DOHH2 (cell line): ENCODE results near the gene SOWAHC.

Experiments
- CTCF ChIP-seq: fragments of 200-600 bp; sonication (generic); IDR thresholded peaks from one replicate; pipeline ENCODE4 v1.5.1; 2014; ENCODE audit warnings: antibody characterized with exemption, mild to moderate bottlenecking, low read depth, low read length; ENCODE audit not compliant: poor library complexity, severe bottlenecking
- EZH2phosphoT487 ChIP-seq: fragments of 200-600 bp; sonication (generic); IDR thresholded peaks from 2 replicates; pipeline ENCODE4 v1.6.1; 2017; ENCODE audit warnings: borderline replicate concordance, mild to moderate bottlenecking, antibody characterized with exemption, low read length, moderate library complexity, mixed read lengths

- TF ChIP-seq CTCF (no peak), EZH2phosphoT487 (no peak)
Measured at GRCh38 chr2:109659396-109660045, 45.4 kb downstream of the SOWAHC start.
